Type B pancreatic cell (in vitro differentiated cells): ENCODE data around the gene DCLRE1B. TPM values are rescaled to one million over a fixed set of nuclear protein-coding genes. Genes with fewer than 3 reads are reported as not detected.

Source experiments
- DNase-seq: peaks from one replicate; pipeline ENCODE4 v3.0.0; 2021; ENCODE audit warnings: mixed read lengths; ENCODE audit not compliant: unreplicated experiment; ENCODE audit errors: extremely low spot score
- H3K27ac Mint-ChIP-seq: 2 replicates; pipeline ENCODE4 v1.8.0; 2021; ENCODE audit warnings: mild to moderate bottlenecking, mixed read lengths
- H3K27me3 Mint-ChIP-seq: 2 replicates; pipeline ENCODE4 v1.8.0; 2021; ENCODE audit warnings: mixed read lengths
- H3K36me3 Mint-ChIP-seq: 2 replicates; pipeline ENCODE4 v1.8.0; 2021; ENCODE audit warnings: mixed read lengths
- H3K4me1 Mint-ChIP-seq: one replicate; pipeline ENCODE4 v1.8.0; 2021; ENCODE audit warnings: mixed read lengths; ENCODE audit not compliant: unreplicated experiment
- H3K4me3 Mint-ChIP-seq: 2 replicates; pipeline ENCODE4 v1.8.0; 2021; ENCODE audit warnings: mild to moderate bottlenecking, mixed read lengths
- H3K9me3 Mint-ChIP-seq: 2 replicates; pipeline ENCODE4 v1.8.0; 2021; ENCODE audit warnings: mixed read lengths
- CTCF ChIP-seq: fragments of 200-600 bp; sonication (generic); conservative IDR thresholded peaks from 2 replicates; pipeline ENCODE4 v1.5.0; 2021; ENCODE audit warnings: antibody characterized with exemption, mild to moderate bottlenecking
- total RNA-seq: library from RNA; stranded (reverse); gene quantifications from 2 replicates; pipeline ENCODE4 v1.2.1, GENCODE V29; 2021; ENCODE audit warnings: low replicate concordance

The DCLRE1B gene
- total RNA-seq, 1 donor from 2014 or later, result 16.0 TPM

DNA sequence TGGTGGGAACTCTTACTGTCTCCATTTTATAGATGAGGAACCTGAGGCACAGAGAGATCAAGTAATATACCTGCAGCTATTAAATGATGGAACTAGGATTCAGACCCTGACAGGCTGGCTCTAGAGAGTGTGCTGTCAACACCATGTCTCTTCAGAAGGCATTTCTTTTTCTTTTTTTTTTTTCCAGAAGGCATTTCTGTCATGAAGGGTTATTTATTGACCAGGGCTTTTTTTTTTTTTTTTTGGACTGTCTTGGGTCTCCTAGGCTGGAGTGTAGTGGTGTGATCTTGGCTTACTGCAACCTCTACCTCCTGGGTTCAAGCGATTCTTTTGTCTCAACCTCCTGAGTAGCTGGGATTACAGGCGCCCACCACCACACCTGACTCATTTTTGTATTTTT lies 46.6 kb downstream of the DCLRE1B start:
- DNase-seq, result no peak
- peaks cover 8% of the 10 kb centered on the region for H3K36me3 Mint-ChIP-seq
- no peaks in the 10 kb centered on the region for H3K27me3 Mint-ChIP-seq
- H3K4me1 Mint-ChIP-seq, result peaks cover 18% of the 10 kb centered on the region
- H3K4me3 Mint-ChIP-seq, result no peak overlapping the region
- H3K27ac Mint-ChIP-seq, result no peak overlapping the region
- no peaks in the 10 kb centered on the region for H3K9me3 Mint-ChIP-seq
- no peak for TF ChIP-seq CTCF

DNA sequence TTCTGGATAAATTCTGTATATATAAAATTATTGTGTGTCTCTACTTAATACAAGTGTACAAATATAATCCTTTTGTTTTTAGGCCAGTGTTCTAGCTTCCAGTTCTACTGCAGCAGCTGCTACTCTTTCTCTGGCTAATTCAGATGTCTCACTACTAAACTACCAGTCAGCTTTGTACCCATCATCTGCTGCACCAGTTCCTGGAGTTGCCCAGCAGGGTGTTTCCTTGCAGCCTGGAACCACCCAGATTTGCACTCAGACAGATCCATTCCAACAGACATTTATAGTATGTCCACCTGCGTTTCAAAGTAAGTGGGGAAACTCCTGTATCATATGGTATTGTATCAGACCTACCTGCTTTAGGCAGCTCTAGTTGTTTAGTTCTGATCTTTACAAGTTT lies 52.9 kb downstream of the DCLRE1B start:
- Mint-ChIP-seq H3K4me1 (no peaks in the 10 kb centered on the region), H3K27me3 (no peaks in the 10 kb centered on the region), H3K9me3 (no peaks in the 10 kb centered on the region), H3K27ac (no peak overlapping the region), H3K36me3 (peaks cover 25% of the 10 kb centered on the region), H3K4me3 (no peak overlapping the region)
- TF ChIP-seq CTCF, result no peak
- no peak for DNase-seq

DNA sequence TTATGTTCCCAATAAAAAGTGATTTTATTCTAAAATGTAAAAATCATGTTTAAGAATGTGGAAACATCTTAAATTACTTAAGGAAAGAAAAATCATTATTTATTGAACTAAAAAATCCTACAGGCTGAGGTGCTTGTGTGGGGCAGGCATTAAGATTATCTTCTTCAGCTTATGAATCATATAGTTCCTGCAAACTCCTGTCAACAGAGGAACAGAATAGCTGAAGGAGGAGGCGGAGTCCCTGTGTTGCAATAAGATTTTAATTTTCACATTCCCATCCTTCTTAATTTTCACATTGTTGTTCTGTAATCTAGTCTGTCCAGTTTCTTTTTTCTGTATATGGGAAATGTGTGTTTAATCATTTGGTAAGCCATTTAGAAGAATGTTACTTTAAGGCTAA lies 53.6 kb downstream of the DCLRE1B start:
- Mint-ChIP-seq H3K27ac (no peak overlapping the region), H3K4me1 (no peaks in the 10 kb centered on the region), H3K4me3 (no peak overlapping the region), H3K9me3 (no peaks in the 10 kb centered on the region), H3K27me3 (no peaks in the 10 kb centered on the region), H3K36me3 (peaks cover 25% of the 10 kb centered on the region)
- TF ChIP-seq CTCF, result no peak
- DNase-seq, result no peak

- no peak for TF ChIP-seq CTCF
- Mint-ChIP-seq H3K4me1 (peaks cover 3% of the 10 kb centered on the region), H3K4me3 (no peak overlapping the region), H3K27ac (no peak overlapping the region), H3K27me3 (no peaks in the 10 kb centered on the region), H3K36me3 (peaks cover 44% of the 10 kb centered on the region), H3K9me3 (no peaks in the 10 kb centered on the region)
- DNase-seq, result no peak
Measured at GRCh38 chr1:113963281-113963906, 58.3 kb downstream of the DCLRE1B start.

Other genes with a start within 250 kb of the DCLRE1B start
- 17.7 and 27.1 TPM in 2 replicates for gene PHTF1, start 145.8 kb upstream of the DCLRE1B start, total RNA-seq
- 18.8 and 21.2 TPM in 2 replicates for gene RSBN1, start 92.8 kb upstream of the DCLRE1B start, total RNA-seq
- not detected in 2 replicates for gene PTPN22, start 33.6 kb upstream of the DCLRE1B start, total RNA-seq
- gene BCL2L15, start 17.7 kb upstream of the DCLRE1B start, total RNA-seq, result 1.2 TPM in 2 replicates
- 13.5 and 22.4 TPM in 2 replicates for gene AP4B1, start 527 bp upstream of the DCLRE1B start, total RNA-seq
- gene HIPK1, start 24.0 kb downstream of the DCLRE1B start, total RNA-seq, result 49.9 and 62.0 TPM in 2 replicates
- 7.5 and 30.5 TPM in 2 replicates for gene OLFML3, start 74.1 kb downstream of the DCLRE1B start, total RNA-seq
- 1.1 and 3.0 TPM in 2 replicates for gene SYT6, start 248.5 kb downstream of the DCLRE1B start, total RNA-seq